Thymus (tissue), 11 donors: ENCODE data around the gene IQGAP3. TPM values are rescaled to one million over a fixed set of nuclear protein-coding genes. Genes with fewer than 3 reads are reported as not detected.

Source experiments
- DNase-seq, 9 donors: peaks; one replicate each; pipeline ENCODE4 v3.0.0-alpha.2; 2013; ENCODE audit warnings: low spot score in 9 of 9, low read depth in 6 of 9, missing footprints in 1 of 9
- H3K27ac ChIP-seq, 2 donors: one replicate each; pipeline ENCODE4 v1.5.1; 2013; ENCODE audit warnings: control low read depth in 1 of 2, low read depth in 1 of 2, low read length in 1 of 2, mild to moderate bottlenecking in 1 of 2, moderate library complexity in 1 of 2
- H3K27me3 ChIP-seq, 2 donors: one replicate each; pipeline ENCODE4 v1.5.1; 2013; ENCODE audit warnings: low read length in 1 of 2; ENCODE audit not compliant: control insufficient read depth in 2 of 2, insufficient read depth in 1 of 2
- H3K36me3 ChIP-seq, 2 donors: one replicate each; pipeline ENCODE4 v1.5.1; 2013; ENCODE audit warnings: low read length in 1 of 2, mild to moderate bottlenecking in 1 of 2, moderate library complexity in 1 of 2; ENCODE audit not compliant: control insufficient read depth in 2 of 2, insufficient read depth in 2 of 2
- H3K4me1 ChIP-seq, 2 donors: one replicate each; pipeline ENCODE4 v1.5.1; 2013; ENCODE audit warnings: low read length in 2 of 2; ENCODE audit not compliant: control insufficient read depth in 2 of 2, insufficient read depth in 2 of 2
- H3K4me3 ChIP-seq, 2 donors: one replicate each; pipeline ENCODE4 v1.5.1; 2013; ENCODE audit warnings: low read length in 2 of 2, control low read depth in 1 of 2, mild to moderate bottlenecking in 1 of 2
- H3K9me3 ChIP-seq, 2 donors: one replicate each; pipeline ENCODE4 v1.5.1; 2013; ENCODE audit warnings: low read length in 1 of 2, mild to moderate bottlenecking in 1 of 2; ENCODE audit not compliant: control insufficient read depth in 2 of 2, insufficient read depth in 1 of 2
- WGBS: extraction: QIAGEN DNeasy Blood & Tissue Kit; methylation state at CpG from one replicate; pipeline ENCODE4 v1.1.7; 2013; 5-methylcytosine and 5-hydroxymethylcytosine counted together
- polyA plus RNA-seq: library from polyadenylated mRNA; stranded (reverse); fragments of 200-250 nt; gene quantifications from one replicate; pipeline ENCODE4 v1.2.3, GENCODE V29; 2013
- total RNA-seq: library from RNA; stranded (reverse); fragments of 120-200 nt; gene quantifications from one replicate; pipeline ENCODE4 v1.2.4, GENCODE V29; 2013
- donor health status: healthy.

The IQGAP3 gene
- total and polyA plus RNA-seq, 2 donors = 1.0 to 2.5 TPM

GRCh38 chr1:156523801-156524480 is 48.4 kb downstream of the IQGAP3 start:
- Histone ChIP-seq H3K4me3 (no peak overlapping the region), H3K4me1 (peaks cover 18 to 48% of the 10 kb centered on the region in 2 donors), H3K27ac (peak overlapping the region; percentile 64 to 82), H3K27me3 (no peaks in the 10 kb centered on the region), H3K36me3 (peaks cover 6% of the 10 kb centered on the region in 2 donors), H3K9me3 (no peaks in the 10 kb centered on the region)
- WGBS = 9% methylated on average over 2 of the region's 2 CpGs
- no peak for DNase-seq

DNA sequence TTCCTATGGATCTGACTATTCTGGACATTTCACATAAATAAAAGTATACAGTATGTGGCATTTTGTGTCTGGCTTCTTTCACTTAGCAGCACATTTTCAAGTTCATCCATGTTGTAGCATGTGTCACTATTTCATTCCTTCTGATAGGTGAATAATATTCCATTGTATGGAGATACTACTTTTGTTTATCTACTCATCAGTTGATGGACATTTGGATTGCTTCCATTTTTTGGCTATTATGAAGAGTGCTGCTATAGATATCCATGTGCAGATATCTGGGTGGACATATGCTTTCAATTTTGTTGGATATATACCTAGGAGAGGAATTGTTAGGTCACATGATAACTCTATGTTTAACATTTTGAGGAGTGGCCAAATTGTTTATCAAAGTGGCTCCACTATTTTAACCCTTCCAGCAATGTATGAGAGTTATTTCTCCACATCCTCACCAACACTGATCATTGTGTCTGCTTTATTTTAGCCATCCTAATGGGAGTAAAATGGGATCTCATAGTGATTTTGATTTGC is 49.9 kb downstream of the IQGAP3 start:
- Histone ChIP-seq H3K36me3 (peaks cover 0 to 6% of the 10 kb centered on the region in 2 donors), H3K27ac (no peak overlapping the region), H3K27me3 (no peaks in the 10 kb centered on the region), H3K4me1 (peaks cover 18 to 33% of the 10 kb centered on the region in 2 donors), H3K4me3 (no peak overlapping the region), H3K9me3 (no peaks in the 10 kb centered on the region)
- no peak for DNase-seq

DNA sequence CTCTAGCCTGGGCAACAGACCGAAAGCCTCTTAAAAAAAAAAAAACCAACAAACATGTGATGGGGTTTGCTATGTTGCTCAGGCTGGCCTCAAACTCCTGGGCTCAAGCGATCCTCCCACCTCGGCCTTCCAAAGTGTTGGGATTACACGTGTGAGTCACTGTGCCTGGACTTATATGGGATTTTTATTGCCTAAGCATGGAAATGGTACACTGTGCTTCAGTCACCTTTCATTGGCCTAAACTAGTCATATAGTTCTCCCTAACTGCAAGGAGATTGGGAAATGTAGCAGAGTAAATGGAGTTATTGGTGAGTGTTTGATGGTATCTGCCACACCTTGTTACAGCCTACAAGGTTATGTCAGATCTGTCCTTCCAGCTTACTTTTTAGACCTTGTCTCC is 54.6 kb downstream of the IQGAP3 start:
- Histone ChIP-seq H3K36me3 (no peaks in the 10 kb centered on the region), H3K4me3 (no peak overlapping the region), H3K4me1 (no peaks in the 10 kb centered on the region), H3K27me3 (no peaks in the 10 kb centered on the region), H3K9me3 (no peaks in the 10 kb centered on the region), H3K27ac (no peak overlapping the region)
- DNase-seq = no peak
- 98% methylated on average over 4 of the region's 4 CpGs for WGBS

DNA sequence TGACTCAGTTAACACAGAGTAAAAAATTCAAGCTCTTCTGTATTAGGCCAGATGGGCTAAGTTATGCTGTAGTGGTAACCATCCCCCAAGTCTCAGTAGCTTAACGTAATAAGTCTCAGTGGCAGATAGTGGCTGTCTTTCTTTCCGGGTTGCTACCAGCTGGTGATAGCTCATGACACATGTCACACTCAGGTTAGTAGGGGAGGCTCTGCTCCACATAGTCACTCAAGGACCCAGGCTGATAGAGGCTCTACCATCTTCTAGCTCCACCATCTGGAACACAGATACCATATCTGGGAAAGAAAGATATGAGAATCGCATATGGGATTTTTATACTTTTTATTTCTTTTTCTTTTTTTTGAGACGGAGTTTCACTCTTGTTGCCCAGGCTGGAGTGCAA is 55.5 kb downstream of the IQGAP3 start:
- no peak for DNase-seq
- H3K9me3 ChIP-seq = no peaks in the 10 kb centered on the region
- H3K36me3 ChIP-seq = no peaks in the 10 kb centered on the region
- H3K4me3 ChIP-seq = no peak overlapping the region
- no peak overlapping the region for H3K27ac ChIP-seq
- no peaks in the 10 kb centered on the region for H3K27me3 ChIP-seq
- no peaks in the 10 kb centered on the region for H3K4me1 ChIP-seq
- whole genome bisulfite sequencing = 95% methylated on average over 4 of the region's 4 CpGs

GRCh38 chr1:156515956-156516355 is 56.4 kb downstream of the IQGAP3 start:
- H3K27ac ChIP-seq = no peak overlapping the region
- DNase-seq = no peak

GRCh38 chr1:156513185-156513584 is 59.2 kb downstream of the IQGAP3 start:
- H3K36me3 ChIP-seq = no peaks in the 10 kb centered on the region
- H3K4me1 ChIP-seq = peaks cover 24 to 27% of the 10 kb centered on the region in 2 donors
- 95% methylated on average over 9 of the region's 9 CpGs for WGBS
- no peak overlapping the region for H3K27ac ChIP-seq
- no peak overlapping the region for H3K4me3 ChIP-seq
- H3K9me3 ChIP-seq = no peaks in the 10 kb centered on the region
- DNase-seq = no peak
- no peaks in the 10 kb centered on the region for H3K27me3 ChIP-seq

More at GRCh38 chr1:156515956-156516355, 56.4 kb downstream of the IQGAP3 start:
- H3K9me3 ChIP-seq = no peaks in the 10 kb centered on the region
- WGBS = 89% methylated on average over 2 of the region's 2 CpGs
- no peak overlapping the region for H3K4me3 ChIP-seq
- no peaks in the 10 kb centered on the region for H3K4me1 ChIP-seq
- no peaks in the 10 kb centered on the region for H3K36me3 ChIP-seq
- no peaks in the 10 kb centered on the region for H3K27me3 ChIP-seq

GRCh38 chr1:156511644-156512043 is 60.7 kb downstream of the IQGAP3 start:
- Histone ChIP-seq H3K4me1 (peaks cover 34 to 42% of the 10 kb centered on the region in 2 donors), H3K9me3 (no peaks in the 10 kb centered on the region), H3K36me3 (no peaks in the 10 kb centered on the region), H3K27ac (no peak overlapping the region), H3K27me3 (no peaks in the 10 kb centered on the region), H3K4me3 (no peak overlapping the region)
- no peak for DNase-seq
- 94% methylated on average over 7 of the region's 7 CpGs for WGBS

DNA sequence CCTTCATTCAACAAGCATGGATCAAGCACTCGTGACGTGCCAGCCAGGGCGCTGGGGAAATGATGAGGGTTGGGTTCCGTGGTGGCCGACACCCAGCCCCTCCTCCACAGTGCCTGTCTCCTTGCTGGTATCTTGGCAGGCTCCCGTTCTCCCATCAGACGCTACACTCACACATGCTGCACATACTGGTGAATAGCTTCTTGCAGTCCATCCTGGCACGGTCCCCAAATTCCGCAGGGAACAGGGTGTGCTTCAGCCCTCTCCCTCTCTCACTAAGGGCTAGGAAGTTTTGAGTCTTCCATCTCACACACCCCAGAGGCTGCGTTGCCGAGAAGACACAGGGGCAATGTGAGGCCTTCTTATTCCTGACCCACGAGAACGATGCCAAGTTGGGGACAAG is 61.7 kb downstream of the IQGAP3 start:
- Histone ChIP-seq H3K27me3 (no peaks in the 10 kb centered on the region), H3K9me3 (no peaks in the 10 kb centered on the region), H3K4me3 (no peak overlapping the region), H3K4me1 (peaks cover 43 to 50% of the 10 kb centered on the region in 2 donors), H3K36me3 (no peaks in the 10 kb centered on the region), H3K27ac (no peak overlapping the region)
- no peak for DNase-seq
- 95% methylated on average over 13 of the region's 13 CpGs for WGBS

DNA sequence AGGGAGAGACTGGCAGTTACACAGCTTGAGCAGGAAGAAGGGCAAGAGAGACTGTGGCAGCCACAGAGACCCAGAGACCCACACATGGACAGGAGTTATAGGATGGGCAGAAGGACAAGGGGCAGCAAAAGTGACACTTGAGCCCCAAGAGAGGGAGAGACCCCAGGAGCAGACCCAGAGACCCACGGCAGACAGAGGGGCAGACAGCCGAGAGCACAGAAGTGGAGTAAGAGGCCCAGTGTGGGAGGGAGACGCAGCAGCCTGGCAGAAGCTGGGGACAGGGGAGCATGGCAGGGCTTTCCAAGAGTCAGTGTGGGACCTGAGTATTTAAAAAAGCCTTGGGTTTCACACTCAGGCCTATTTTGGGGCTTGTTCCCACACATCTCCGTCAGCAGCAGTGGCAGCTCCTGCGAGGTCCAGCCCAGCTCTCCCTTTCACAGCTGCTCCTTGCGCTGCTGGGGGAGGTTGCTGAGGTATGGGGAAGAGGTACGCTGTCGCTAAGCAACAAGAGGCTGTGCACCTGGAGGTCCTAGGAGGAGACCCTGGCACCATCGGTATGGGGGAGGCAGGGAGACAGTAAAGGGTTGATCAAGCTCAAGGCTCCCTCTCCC is 62.8 kb downstream of the IQGAP3 start:
- Histone ChIP-seq H3K27ac (peak overlapping the region; percentile 47 to 83), H3K4me1 (peaks cover 47 to 58% of the 10 kb centered on the region in 2 donors), H3K27me3 (no peaks in the 10 kb centered on the region), H3K9me3 (no peaks in the 10 kb centered on the region), H3K4me3 (no peak overlapping the region), H3K36me3 (no peaks in the 10 kb centered on the region)
- WGBS = 56% methylated on average over 9 of the region's 9 CpGs
- DNase-seq = peak in 2 of 9 donors; percentile 58 to 73
